ENCODE measurements around the gene DSCAM. TPM values are rescaled to one million over a fixed set of nuclear protein-coding genes. Genes with fewer than 3 reads are reported as not detected.
A peak's percentile ranks its signal among the peaks of the same experiment; 100 is the strongest.

Gene DSCAM
- total and polyA plus RNA-seq, 2 donors (not counting 1 experiment from before 2014, with no cell fraction given), result under 0.01 to 0.01 TPM

DNA sequence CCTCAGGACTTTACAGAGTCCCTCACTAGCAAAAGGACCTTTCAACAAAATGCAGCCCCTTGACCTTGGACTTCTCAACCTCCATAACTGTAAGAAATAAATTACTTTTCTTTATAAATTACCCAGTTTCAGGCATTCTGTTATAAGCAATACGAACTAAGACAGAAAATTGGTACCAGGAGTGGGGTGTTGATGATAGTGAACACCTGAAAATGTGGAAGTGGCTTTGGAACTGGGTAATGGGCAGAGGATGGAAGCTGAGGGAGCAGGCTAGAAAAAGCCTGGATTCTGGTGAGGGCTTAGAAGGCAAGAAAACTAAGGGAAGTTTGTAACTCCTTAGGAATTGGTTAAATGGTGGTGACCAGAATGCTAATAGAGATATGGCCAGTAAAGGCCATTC, 46.8 kb downstream of the DSCAM start:
- DNase-seq (ENCODE audit: low read depth in 2 of 2), result no peak
- Histone ChIP-seq H3K9ac (ENCODE audit: insufficient read depth, low read length) (no peak overlapping the region), H3K27me3 (ENCODE audit: control insufficient read depth, insufficient read depth, low read length) (no peaks in the 10 kb centered on the region), H3K79me2 (ENCODE audit: control insufficient read depth, insufficient read depth, low read length) (no peaks in the 10 kb centered on the region), H3K4me2 (ENCODE audit: extremely low read depth, insufficient read depth, low read length) (no peak overlapping the region), H3K4me3 (replicated peaks in 1 of 4; ENCODE audit: control extremely low read depth in 1 of 4, insufficient read depth in 1 of 4, low read depth in 3 of 4, low read length in 4 of 4) (no peak overlapping the region), H3K27ac (ENCODE audit: insufficient read depth, low read length) (no peak overlapping the region), H3K4me1 (ENCODE audit: control insufficient read depth, extremely low read depth, insufficient read depth, low read length) (no peaks in the 10 kb centered on the region), H2AFZ (ENCODE audit: low read length) (no peak overlapping the region), H3K9me3 (ENCODE audit: control insufficient read depth, insufficient read depth, low read depth, low read length) (no peaks in the 10 kb centered on the region), H3K36me3 (ENCODE audit: control insufficient read depth, insufficient read depth, low read length) (no peaks in the 10 kb centered on the region), H4K20me1 (ENCODE audit: control insufficient read depth, extremely low read depth, insufficient read depth, low read length) (no peaks in the 10 kb centered on the region)
- TF ChIP-seq, protein P1, sequence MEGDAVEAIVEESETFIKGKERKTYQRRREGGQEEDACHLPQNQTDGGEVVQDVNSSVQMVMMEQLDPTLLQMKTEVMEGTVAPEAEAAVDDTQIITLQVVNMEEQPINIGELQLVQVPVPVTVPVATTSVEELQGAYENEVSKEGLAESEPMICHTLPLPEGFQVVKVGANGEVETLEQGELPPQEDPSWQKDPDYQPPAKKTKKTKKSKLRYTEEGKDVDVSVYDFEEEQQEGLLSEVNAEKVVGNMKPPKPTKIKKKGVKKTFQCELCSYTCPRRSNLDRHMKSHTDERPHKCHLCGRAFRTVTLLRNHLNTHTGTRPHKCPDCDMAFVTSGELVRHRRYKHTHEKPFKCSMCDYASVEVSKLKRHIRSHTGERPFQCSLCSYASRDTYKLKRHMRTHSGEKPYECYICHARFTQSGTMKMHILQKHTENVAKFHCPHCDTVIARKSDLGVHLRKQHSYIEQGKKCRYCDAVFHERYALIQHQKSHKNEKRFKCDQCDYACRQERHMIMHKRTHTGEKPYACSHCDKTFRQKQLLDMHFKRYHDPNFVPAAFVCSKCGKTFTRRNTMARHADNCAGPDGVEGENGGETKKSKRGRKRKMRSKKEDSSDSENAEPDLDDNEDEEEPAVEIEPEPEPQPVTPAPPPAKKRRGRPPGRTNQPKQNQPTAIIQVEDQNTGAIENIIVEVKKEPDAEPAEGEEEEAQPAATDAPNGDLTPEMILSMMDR (conservative IDR thresholded peaks at IDR 0.05 in 1 of 2, IDR thresholded peaks at IDR 0.05 in 1 of 2; ENCODE audit: low read depth in 1 of 2, low read length in 2 of 2), result no peak
- no peak for TF ChIP-seq EZH2 (IDR thresholded peaks at IDR 0.05; ENCODE audit: low read length, missing control alignments)

DNA sequence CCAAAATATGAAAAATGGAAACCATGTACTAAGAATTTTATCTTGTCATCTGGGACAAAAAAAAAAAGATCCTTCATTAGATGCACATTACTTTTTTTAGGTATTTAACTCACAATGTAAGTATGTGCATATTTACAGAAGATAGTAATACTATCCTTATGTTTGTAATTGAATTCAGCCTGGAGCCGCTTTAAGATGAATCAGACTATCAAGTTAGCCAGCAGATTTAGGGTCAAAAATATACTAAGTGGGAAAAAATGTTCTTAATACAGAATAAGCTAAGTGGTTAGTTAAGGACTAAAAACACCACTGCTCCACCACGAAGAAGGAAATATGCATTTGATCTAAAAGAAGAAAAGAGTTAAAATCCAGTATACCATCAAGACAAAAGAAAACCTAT, 49.1 kb downstream of the DSCAM start:
- H3K4me2 ChIP-seq (ENCODE audit: extremely low read depth, insufficient read depth, low read length), result no peak overlapping the region
- H3K27ac ChIP-seq (ENCODE audit: insufficient read depth, low read length), result no peak overlapping the region
- no peak overlapping the region for H2AFZ ChIP-seq (ENCODE audit: low read length)
- H3K79me2 ChIP-seq (ENCODE audit: control insufficient read depth, insufficient read depth, low read length), result no peaks in the 10 kb centered on the region
- DNase-seq (ENCODE audit: low read depth in 2 of 2), result peak in 1 of 2 donors; percentile 55
- no peaks in the 10 kb centered on the region for H3K4me1 ChIP-seq (ENCODE audit: control insufficient read depth, extremely low read depth, insufficient read depth, low read length)
- H3K27me3 ChIP-seq (ENCODE audit: control insufficient read depth, insufficient read depth, low read length), result no peaks in the 10 kb centered on the region
- TF ChIP-seq, protein P1 (conservative IDR thresholded peaks at IDR 0.05 in 1 of 2, IDR thresholded peaks at IDR 0.05 in 1 of 2; ENCODE audit: low read depth in 1 of 2, low read length in 2 of 2), result no peak
- TF ChIP-seq EZH2 (IDR thresholded peaks at IDR 0.05; ENCODE audit: low read length, missing control alignments), result no peak
- no peaks in the 10 kb centered on the region for H3K36me3 ChIP-seq (ENCODE audit: control insufficient read depth, insufficient read depth, low read length)
- no peak overlapping the region for H3K4me3 ChIP-seq (replicated peaks in 1 of 4; ENCODE audit: control extremely low read depth in 1 of 4, insufficient read depth in 1 of 4, low read depth in 3 of 4, low read length in 4 of 4)
- H3K9me3 ChIP-seq (ENCODE audit: control insufficient read depth, insufficient read depth, low read depth, low read length), result no peaks in the 10 kb centered on the region
- H4K20me1 ChIP-seq (ENCODE audit: control insufficient read depth, extremely low read depth, insufficient read depth, low read length), result no peaks in the 10 kb centered on the region
- no peak overlapping the region for H3K9ac ChIP-seq (ENCODE audit: insufficient read depth, low read length)

- Histone ChIP-seq H3K4me1 (ENCODE audit: control insufficient read depth, extremely low read depth, insufficient read depth, low read length) (no peaks in the 10 kb centered on the region), H3K9ac (ENCODE audit: insufficient read depth, low read length) (no peak overlapping the region), H3K27ac (ENCODE audit: insufficient read depth, low read length) (no peak overlapping the region), H4K20me1 (ENCODE audit: control insufficient read depth, extremely low read depth, insufficient read depth, low read length) (no peaks in the 10 kb centered on the region), H3K4me3 (replicated peaks in 1 of 4; ENCODE audit: control extremely low read depth in 1 of 4, insufficient read depth in 1 of 4, low read depth in 3 of 4, low read length in 4 of 4) (no peak overlapping the region), H3K36me3 (ENCODE audit: control insufficient read depth, insufficient read depth, low read length) (no peaks in the 10 kb centered on the region), H3K4me2 (ENCODE audit: extremely low read depth, insufficient read depth, low read length) (no peak overlapping the region), H2AFZ (ENCODE audit: low read length) (no peak overlapping the region), H3K9me3 (ENCODE audit: control insufficient read depth, insufficient read depth, low read depth, low read length) (no peaks in the 10 kb centered on the region), H3K27me3 (ENCODE audit: control insufficient read depth, insufficient read depth, low read length) (no peaks in the 10 kb centered on the region), H3K79me2 (ENCODE audit: control insufficient read depth, insufficient read depth, low read length) (no peaks in the 10 kb centered on the region)
- no peak for DNase-seq (ENCODE audit: low read depth in 2 of 2)
- TF ChIP-seq, protein P1 (conservative IDR thresholded peaks at IDR 0.05 in 1 of 2, IDR thresholded peaks at IDR 0.05 in 1 of 2; ENCODE audit: low read depth in 1 of 2, low read length in 2 of 2), result no peak
- no peak for TF ChIP-seq EZH2 (IDR thresholded peaks at IDR 0.05; ENCODE audit: low read length, missing control alignments)
These were observed 49.5 kb downstream of the DSCAM start for GRCh38 chr21:40797410-40797809.
